ENCODE results near the gene C1orf53. TPM values are rescaled to one million over a fixed set of nuclear protein-coding genes. Genes with fewer than 3 reads are reported as not detected.

The C1orf53 gene
- total RNA-seq, 2 donors from 2014 or later = 1.8 TPM; not detected in 1

DNA sequence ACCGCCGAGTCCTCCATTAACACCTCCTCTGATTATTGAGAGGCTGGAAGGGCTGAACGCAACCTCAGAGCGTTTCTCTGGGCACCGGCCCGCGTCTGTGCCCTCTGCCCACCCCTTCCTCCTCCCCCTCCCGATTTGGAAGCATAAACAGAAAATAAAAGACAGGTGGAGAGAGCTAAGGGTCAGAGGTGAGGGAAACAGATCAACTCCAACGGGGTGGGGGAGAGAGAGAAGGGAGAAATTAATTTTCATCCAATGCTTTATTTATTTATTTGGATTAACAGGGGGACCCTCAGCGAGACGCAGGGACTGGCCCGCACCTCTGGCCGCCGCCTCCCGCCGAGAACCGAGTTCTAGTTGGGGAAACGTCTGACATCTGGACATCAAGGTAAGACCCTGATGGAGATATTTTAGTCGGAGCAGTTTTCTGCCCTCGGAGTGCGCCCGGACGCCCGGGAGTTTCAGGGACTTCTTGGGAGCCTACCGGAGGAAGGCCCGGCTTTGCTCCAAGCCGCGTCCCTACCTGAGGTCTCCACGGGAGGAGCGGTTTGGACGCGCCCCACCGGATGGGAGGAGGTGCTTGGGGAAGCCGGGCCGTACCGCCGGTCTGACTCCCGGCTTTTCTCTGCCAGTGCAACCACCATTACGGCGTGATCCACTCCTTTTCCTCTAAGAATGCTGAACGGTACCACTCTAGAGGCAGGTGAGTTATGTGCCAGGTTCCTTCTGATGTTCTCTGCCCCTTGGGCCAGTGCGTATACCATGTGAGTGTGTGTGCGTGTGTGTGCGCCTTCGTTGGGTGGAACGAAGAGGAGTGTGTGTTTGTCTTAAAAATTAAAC, 9.6 kb downstream of the C1orf53 start:
- Mint-ChIP-seq H3K4me3 (peak overlapping the region; percentile 72), H3K36me3 (no peaks in the 10 kb centered on the region), H3K27me3 (peaks cover 73 to 84% of the 10 kb centered on the region in 2 donors), H3K27ac (no peak overlapping the region), H3K9me3 (no peaks in the 10 kb centered on the region), H3K4me1 (ENCODE audit: low read depth in 2 of 2) (peaks cover 47 to 48% of the 10 kb centered on the region in 2 donors)
- no peak for ATAC-seq
- DNase-seq (ENCODE audit: low spot score) = no peak

DNA sequence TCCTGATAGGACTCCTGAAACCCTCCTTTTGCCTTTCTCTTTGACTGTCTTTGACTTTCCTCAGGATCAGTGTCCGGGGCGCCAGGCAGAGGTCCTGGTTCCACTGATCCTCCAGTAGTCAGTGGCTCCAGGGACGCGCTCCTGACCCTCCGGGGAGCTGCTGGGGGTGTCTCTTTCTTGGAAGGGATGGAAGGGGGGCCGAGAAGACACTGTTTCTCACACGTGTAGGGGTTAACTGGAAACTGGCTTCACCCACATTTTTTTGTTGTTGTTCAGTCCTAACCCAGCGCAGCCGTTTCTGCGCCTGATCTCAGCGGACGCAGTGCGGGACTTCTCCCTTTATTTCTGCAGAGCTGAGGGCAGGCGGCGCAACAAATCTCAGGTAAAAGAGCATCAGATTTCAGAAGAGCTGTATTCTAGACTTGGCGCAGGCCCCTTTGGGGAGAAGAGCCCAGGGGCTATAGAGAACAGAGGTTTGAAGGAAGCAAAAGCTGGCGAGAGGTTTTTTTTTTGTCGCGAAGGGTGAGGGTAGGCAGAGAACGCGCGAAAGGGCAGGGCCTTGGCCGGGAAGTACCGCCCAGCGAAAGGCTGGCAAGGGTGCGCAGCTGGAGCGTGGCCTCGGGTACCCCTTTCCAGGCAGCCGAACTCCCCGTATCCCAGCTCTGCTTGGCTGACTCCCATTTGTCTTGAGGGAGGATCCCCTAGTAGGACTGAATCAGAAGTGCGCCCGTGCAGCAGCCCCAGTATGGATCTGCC, 10.5 kb downstream of the C1orf53 start:
- Mint-ChIP-seq H3K27me3 (peaks cover 76 to 84% of the 10 kb centered on the region in 2 donors), H3K36me3 (peaks cover 5% of the 10 kb centered on the region), H3K4me3 (peak overlapping the region; percentile 72), H3K27ac (no peak overlapping the region), H3K9me3 (no peaks in the 10 kb centered on the region), H3K4me1 (ENCODE audit: low read depth in 2 of 2) (peaks cover 54 to 55% of the 10 kb centered on the region in 2 donors)
- DNase-seq (ENCODE audit: low spot score) = no peak
- no peak for ATAC-seq

DNA sequence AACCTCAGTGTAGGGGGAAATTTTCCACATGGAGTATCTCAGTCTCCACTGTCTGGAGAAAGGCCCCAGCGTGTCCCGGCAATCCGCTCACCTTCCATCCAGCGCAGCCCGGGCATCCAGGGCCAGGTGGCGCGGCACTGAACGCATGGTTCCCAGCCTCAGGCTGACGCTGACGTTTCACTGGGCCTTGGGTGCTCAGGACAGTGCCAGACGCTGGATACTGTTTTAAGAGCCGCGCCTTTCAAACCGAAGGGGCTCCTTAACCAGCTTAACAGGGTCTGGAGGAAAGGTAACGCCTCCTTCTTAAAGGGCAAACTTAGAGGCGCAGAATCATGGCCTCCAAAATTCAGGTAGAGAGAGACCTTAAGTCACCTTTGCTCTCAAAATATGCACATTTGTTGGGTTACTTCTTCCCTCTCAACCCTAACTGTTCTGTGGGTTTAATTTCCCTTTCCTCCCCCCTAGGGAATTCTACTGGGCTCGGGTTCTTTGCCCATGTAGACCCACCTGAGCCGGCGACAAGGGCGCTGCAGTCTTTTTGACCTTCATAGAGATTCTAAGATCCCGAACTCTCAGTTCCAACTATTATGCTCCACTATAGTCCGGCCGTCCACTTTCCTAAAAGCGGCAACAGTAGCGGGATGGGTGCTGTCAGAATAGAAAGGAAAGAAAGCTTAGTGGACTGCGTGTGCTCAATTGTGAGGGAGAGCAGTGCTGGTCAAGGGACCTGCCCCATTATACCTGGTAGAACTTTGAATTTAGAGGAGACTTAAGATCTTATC, 11.3 kb downstream of the C1orf53 start:
- Mint-ChIP-seq H3K36me3 (peaks cover 5% of the 10 kb centered on the region), H3K27me3 (peaks cover 78 to 84% of the 10 kb centered on the region in 2 donors), H3K4me1 (ENCODE audit: low read depth in 2 of 2) (peaks cover 56 to 59% of the 10 kb centered on the region in 2 donors), H3K27ac (no peak overlapping the region), H3K9me3 (no peaks in the 10 kb centered on the region), H3K4me3 (peak overlapping the region; percentile 72)
- no peak for ATAC-seq
- DNase-seq (ENCODE audit: low spot score) = no peak

DNA sequence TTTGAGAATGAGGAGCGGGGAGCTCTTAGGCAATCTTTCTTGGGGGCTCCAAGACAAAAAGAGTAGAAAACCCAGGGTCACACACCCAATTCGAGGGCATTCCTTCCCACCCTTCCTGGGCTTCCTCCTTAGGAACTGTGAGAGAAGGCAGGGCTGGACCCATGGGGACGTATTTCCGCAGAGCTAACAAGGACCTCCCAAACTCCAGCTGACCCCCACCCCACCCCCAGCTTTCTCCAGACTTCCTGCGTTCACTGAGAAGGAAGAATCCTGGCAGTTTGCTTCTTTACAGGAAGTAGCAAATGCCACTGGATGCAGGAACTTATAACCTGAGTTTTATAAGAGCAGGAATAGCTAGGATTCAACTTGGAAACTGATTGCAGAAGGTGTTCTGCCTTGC, 12.1 kb downstream of the C1orf53 start:
- no peak overlapping the region for H3K27ac Mint-ChIP-seq
- H3K4me3 Mint-ChIP-seq = no peak overlapping the region
- peaks cover 76 to 83% of the 10 kb centered on the region in 2 donors for H3K27me3 Mint-ChIP-seq

DNA sequence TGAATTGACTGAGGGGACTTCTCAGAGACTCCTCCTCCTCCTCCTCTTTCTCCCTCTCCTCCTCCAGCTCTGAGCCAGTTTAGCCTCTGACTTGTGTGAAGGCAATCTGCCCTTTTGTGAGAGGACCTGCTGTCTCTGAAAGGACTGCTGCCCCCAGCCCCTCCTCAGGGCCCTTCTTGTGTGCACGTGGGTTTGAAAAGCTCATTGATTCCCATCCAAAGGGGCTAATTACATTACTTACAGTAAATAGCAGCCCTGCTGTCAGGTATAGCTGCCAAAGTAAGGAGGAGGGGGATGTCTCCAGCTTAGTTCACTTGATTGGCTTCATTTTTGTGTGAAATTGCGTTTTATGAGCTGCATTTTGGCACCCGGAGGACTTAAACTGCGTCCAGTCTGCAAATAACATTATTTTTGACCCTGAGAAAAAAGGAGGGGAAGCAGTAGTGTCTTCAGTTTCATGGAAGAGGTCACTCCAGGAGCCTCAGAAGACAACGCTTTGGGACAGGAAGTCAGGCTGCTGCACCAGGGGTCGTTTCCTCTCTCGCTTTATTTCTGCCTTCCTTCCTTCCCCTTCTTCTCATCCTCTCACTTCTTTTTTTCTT, 12.9 kb downstream of the C1orf53 start:
- peaks cover 5% of the 10 kb centered on the region for H3K36me3 Mint-ChIP-seq
- DNase-seq (ENCODE audit: low spot score) (no peak), ATAC-seq (no peak)
- H3K27ac Mint-ChIP-seq = no peak overlapping the region
- H3K9me3 Mint-ChIP-seq = no peaks in the 10 kb centered on the region
- H3K27me3 Mint-ChIP-seq = peaks cover 75 to 83% of the 10 kb centered on the region in 2 donors
- peak overlapping the region; percentile 87 for H3K4me3 Mint-ChIP-seq
- H3K4me1 Mint-ChIP-seq (ENCODE audit: low read depth in 2 of 2) = peaks cover 62 to 64% of the 10 kb centered on the region in 2 donors

More for the DNA sequence above, 12.1 kb downstream of the C1orf53 start:
- DNase-seq (ENCODE audit: low spot score) = no peak
- Mint-ChIP-seq H3K9me3 (no peaks in the 10 kb centered on the region), H3K4me1 (ENCODE audit: low read depth in 2 of 2) (peaks cover 58% of the 10 kb centered on the region in 2 donors), H3K36me3 (peaks cover 5% of the 10 kb centered on the region)
- no peak for ATAC-seq

DNA sequence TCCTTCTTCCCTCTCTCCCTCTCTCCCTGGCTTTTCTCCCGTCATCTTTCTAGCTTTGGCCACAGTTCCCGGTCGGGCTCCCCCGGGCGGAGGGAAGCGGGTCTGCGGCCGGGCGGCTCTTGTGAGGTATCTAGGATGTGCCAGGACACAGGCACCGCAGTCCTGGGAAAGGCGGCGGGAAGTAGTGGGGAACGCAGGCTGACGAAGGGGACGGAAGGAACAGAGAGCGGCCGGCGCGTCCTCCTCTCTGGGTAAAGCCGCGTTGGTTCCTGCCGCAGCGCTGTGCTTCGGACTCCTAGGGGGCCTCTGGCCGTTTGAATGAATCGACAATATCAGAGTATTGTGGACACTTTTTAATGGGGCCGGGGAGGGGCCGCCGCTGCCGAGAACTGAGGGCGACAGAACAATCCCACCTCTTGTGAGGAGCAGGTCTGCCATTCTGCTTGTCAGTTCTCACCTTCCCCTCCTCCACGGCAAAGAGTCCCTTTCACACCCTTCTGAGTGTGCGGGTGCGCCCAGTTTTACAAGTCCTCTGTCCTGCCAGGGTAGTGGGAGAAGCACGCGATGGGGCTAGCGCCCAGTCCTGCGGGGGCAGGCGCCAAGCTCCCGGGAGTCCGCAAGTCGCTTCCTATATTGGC, 13.6 kb downstream of the C1orf53 start:
- Mint-ChIP-seq H3K36me3 (peaks cover 5% of the 10 kb centered on the region), H3K4me1 (ENCODE audit: low read depth in 2 of 2) (peaks cover 63 to 67% of the 10 kb centered on the region in 2 donors), H3K27ac (no peak overlapping the region), H3K27me3 (peaks cover 75 to 84% of the 10 kb centered on the region in 2 donors), H3K4me3 (peak overlapping the region; percentile 87), H3K9me3 (no peaks in the 10 kb centered on the region)
- DNase-seq (ENCODE audit: low spot score) (no peak), ATAC-seq (peak in 1 of 2 donors; percentile 23)

DNA sequence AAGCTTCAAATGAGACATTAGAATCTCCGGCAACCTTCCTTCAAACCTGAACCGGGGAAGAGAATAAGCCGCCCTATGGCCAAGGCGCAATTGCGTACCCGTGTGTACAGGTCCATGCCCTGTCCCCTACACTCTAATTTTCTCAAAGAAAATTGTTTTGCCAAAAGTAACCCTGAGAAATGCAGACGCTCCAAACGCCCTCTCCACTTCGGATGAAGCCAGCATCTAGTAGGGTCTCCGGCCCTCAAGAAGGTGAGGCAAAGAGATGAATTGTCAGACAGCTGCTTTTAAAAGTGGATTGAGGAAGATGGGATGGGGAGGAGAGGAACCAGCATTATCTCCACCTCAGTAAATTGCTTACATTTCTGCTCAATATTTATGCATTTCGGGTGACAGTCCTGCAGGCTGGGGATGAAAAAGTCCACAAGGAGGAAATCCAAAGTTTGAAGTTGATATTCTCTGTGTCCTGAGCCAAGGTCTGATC, 14.1 kb downstream of the C1orf53 start:
- Mint-ChIP-seq H3K9me3 (no peaks in the 10 kb centered on the region), H3K4me3 (peak overlapping the region; percentile 87), H3K27ac (no peak overlapping the region), H3K4me1 (ENCODE audit: low read depth in 2 of 2) (peaks cover 63 to 69% of the 10 kb centered on the region in 2 donors), H3K36me3 (peaks cover 5% of the 10 kb centered on the region), H3K27me3 (peaks cover 78 to 90% of the 10 kb centered on the region in 2 donors)
- no peak for ATAC-seq
- no peak for DNase-seq (ENCODE audit: low spot score)

DNA sequence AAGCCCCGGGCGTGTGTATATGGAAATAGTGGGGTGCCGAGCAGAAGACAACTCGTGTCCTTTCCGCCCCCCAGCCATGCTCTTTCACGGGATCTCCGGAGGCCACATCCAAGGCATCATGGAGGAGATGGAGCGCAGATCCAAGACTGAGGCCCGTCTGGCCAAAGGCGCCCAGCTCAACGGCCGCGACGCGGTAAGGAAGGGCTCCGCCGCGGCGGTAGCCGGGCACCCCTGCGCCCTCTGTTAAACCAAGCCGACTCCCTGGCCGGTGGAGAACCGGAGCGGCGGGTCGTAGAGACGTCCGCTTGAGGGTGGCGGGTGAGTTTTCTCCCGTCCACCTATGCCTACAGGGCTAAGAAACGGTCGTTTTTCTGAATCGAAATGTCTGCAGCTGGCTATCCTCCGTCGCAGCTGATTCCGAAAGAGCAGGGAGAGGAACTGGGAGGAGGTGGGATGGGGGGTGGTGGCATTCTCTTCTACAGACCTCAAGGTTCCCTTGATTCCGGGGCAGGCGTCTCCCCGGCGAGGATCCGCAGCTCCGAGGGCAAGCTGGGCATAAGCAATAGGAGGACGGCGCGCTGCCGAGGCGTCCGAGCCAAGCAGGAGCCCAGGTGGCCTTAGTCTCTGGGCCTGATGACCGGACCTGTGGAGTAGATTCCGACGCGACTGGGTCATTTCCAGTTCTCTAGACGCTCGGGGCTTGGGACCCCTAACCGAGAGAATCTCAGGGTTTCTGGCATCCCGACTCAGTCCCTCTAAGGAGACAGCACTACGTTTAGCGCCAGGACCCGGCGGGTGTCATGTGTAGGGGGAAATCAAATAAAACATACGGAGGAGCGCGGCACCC, 15.6 kb downstream of the C1orf53 start:
- H3K4me3 Mint-ChIP-seq = peak overlapping the region; percentile 87
- DNase-seq (ENCODE audit: low spot score) = no peak
- peaks cover 74 to 96% of the 10 kb centered on the region in 2 donors for H3K27me3 Mint-ChIP-seq
- peaks cover 51 to 58% of the 10 kb centered on the region in 2 donors for H3K4me1 Mint-ChIP-seq (ENCODE audit: low read depth in 2 of 2)
- peaks cover 5% of the 10 kb centered on the region for H3K36me3 Mint-ChIP-seq
- peak; percentile 49 to 60 for ATAC-seq
- no peaks in the 10 kb centered on the region for H3K9me3 Mint-ChIP-seq
- H3K27ac Mint-ChIP-seq = peak overlapping the region in 1 of 2 donors; percentile 26

DNA sequence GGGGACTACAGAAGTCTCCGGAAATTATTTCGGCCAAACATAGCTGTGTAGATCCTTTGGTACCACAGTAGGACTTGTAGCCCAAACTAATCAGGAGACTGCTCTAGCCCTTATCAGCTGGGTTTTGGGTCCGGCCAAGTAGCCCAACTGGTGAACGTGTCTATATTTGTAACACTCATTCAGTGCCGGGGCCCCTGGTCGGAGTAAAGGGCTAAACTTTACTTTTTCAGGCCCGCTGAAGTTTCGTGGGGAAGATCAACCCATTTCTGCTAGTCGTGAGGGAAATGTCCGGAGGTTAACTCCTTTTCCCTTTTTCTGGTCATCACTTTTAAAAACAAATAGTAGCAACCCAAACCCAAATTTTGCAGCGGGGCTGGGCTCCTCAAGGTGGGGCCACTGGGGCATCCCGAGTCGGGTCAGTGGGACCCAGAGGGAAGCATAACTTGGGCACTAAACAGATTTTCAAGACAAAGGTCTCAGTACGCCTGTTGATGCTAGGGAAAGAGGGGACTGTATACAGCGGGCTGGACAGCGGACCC, 16.4 kb downstream of the C1orf53 start:
- Mint-ChIP-seq H3K27me3 (peaks cover 72 to 94% of the 10 kb centered on the region in 2 donors), H3K4me3 (peak overlapping the region; percentile 87), H3K27ac (no peak overlapping the region), H3K36me3 (peaks cover 5% of the 10 kb centered on the region), H3K9me3 (no peaks in the 10 kb centered on the region), H3K4me1 (ENCODE audit: low read depth in 2 of 2) (peaks cover 48 to 57% of the 10 kb centered on the region in 2 donors)
- no peak for DNase-seq (ENCODE audit: low spot score)
- ATAC-seq = no peak

DNA sequence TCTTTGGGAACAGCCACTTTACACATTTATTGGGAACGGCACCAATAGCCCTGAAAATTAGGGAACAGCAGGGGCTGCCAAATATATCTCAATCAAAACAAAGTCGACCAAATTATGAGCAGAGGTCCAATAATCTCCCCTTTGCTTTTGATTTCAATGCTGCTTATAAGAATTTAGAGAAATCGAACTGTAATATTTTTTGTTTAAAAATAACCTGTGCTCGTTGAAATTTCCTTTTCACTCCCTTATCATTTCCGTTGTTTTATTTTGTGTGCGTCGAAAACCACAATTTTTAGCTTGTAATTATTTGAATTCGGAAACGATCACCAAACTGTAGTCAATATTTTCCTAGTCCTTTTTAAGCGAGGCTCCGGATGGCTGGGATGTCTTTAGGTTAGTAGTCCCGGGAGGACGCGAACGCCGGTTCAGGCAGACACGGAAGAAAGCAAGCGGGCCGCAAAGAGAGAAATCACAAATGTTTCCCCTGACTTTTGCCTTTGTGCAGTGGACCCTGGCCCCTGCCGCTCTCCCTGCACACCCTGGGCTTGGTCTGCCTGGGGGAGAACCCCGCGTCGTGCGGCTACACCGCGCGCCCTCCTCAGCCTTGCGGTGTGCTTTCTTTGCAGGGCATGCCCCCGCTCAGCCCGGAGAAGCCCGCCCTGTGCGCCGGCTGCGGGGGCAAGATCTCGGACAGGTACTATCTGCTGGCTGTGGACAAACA, 17.1 kb downstream of the C1orf53 start:
- H3K36me3 Mint-ChIP-seq = peaks cover 5% of the 10 kb centered on the region
- H3K27ac Mint-ChIP-seq = no peak overlapping the region
- H3K4me1 Mint-ChIP-seq (ENCODE audit: low read depth in 2 of 2) = peaks cover 46 to 57% of the 10 kb centered on the region in 2 donors
- no peak for DNase-seq (ENCODE audit: low spot score)
- ATAC-seq = no peak
- peaks cover 67 to 92% of the 10 kb centered on the region in 2 donors for H3K27me3 Mint-ChIP-seq
- H3K9me3 Mint-ChIP-seq = no peaks in the 10 kb centered on the region
- peak overlapping the region; percentile 87 for H3K4me3 Mint-ChIP-seq

DNA sequence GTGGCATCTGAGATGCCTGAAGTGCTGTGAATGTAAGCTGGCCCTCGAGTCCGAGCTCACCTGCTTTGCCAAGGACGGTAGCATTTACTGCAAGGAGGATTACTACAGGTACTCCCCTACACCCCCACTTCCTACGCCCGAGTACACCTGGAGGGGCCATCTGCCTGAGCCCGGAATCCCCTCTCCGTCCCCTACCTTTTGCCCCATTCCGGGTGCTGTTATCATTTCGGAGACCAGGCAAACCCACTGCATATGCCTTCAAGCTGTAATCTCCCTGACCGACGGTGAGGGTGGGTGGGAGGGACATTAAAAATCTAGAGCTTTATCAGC, 17.6 kb downstream of the C1orf53 start:
- H3K27me3 Mint-ChIP-seq = peaks cover 65 to 92% of the 10 kb centered on the region in 2 donors
- peak overlapping the region; percentile 87 for H3K4me3 Mint-ChIP-seq
- no peak overlapping the region for H3K27ac Mint-ChIP-seq
- H3K36me3 Mint-ChIP-seq = peaks cover 5% of the 10 kb centered on the region
- no peaks in the 10 kb centered on the region for H3K9me3 Mint-ChIP-seq
- peaks cover 46 to 57% of the 10 kb centered on the region in 2 donors for H3K4me1 Mint-ChIP-seq (ENCODE audit: low read depth in 2 of 2)
- ATAC-seq = no peak
- DNase-seq (ENCODE audit: low spot score) = no peak

Measured in natural killer cell treated with Interleukin-12 subunit alpha and Interleukin-12 subunit beta and Interleukin-15 and Interleukin-18, amount 100 ng/mL, for 72 hours (primary cell).